ENCODE measurements around the gene CYBC1. TPM values are rescaled to one million over a fixed set of nuclear protein-coding genes. Genes with fewer than 3 reads are reported as not detected.

CYBC1 gene
- total and polyA plus RNA-seq, 2 donors (not counting 1 experiment from before 2014, with no cell fraction given) = 328 to 569 TPM

DNA sequence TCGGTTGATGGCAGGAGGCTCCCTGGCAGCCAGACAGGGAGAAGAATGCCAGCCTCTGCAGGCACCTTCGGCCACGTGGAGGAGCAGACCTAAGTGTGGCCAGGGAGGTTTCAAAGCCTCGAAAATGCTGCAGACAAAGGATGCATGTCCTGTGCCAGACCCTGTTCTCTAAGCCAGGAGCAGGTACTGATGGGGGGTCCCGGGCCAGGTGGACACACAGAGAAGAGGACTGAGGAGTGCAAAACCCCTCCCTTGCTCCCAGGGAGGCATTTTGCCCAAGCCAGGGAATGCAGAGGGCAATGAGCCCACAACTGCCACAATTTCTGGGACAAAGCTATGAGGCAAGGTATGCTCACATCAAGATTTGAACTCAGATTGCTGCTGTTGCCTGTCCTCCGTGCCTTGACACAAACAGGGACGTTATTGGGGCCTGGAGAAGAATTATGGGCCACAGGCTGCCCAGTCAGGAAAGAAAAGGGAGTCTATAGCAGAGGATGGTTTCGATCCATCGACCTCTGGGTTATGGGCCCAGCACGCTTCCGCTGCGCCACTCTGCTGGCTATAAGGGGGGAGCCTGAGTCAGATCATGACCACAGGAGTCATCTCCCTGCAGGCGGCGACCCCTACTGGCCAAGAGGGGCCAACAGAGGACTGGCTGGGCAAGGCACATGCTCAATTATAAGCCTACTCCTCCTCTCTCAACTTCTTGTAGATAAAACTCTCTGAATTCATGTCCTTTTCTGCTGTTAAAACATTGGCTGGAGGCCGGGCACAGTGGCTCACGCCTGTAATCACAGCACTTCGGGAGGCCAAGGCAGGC lies 43.9 kb upstream of the CYBC1 start:
- ChIA-PET CTCF (interaction anchor here (0.6 to 1.5 kb wide), 8 partner anchors 14 to 288 kb away, joined by 3 to 8 read pairs (median 4); no protein-coding TSS in a partner anchor), POLR2A (no interaction called here)
- peaks cover 0 to 4% (median 0%) of the 10 kb centered on the region in 3 donors for H3K9me3 ChIP-seq (ENCODE audit: control extremely low read depth in 1 of 3, control insufficient read depth in 2 of 3, insufficient read depth in 1 of 3, low read length in 2 of 3)
- no peaks in the 10 kb centered on the region for H3K36me3 ChIP-seq (replicated peaks in 1 of 2; ENCODE audit: control extremely low read depth in 1 of 2, control insufficient read depth in 1 of 2, extremely low read depth in 1 of 2, insufficient read depth in 2 of 2, low read length in 1 of 2)
- no peaks in the 10 kb centered on the region for H4K20me1 ChIP-seq (ENCODE audit: control insufficient read depth, insufficient read depth, low read length, poor library complexity, severe bottlenecking)
- peak overlapping the region; percentile 52 for H3K4me2 ChIP-seq (replicated peaks; ENCODE audit: low read depth, low read length, poor library complexity, severe bottlenecking)
- H3K27ac ChIP-seq (ENCODE audit: low read length in 2 of 2) = peak overlapping the region; percentile 7 to 25
- H3K27me3 ChIP-seq (replicated peaks in 1 of 4; ENCODE audit: control extremely low read depth in 1 of 4, control insufficient read depth in 3 of 4, insufficient read depth in 4 of 4, low read length in 3 of 4) = no peaks in the 10 kb centered on the region
- H3K4me3 ChIP-seq (ENCODE audit: control extremely low read depth in 1 of 5, extremely low read depth in 1 of 5, insufficient read depth in 1 of 5, low read depth in 2 of 5, low read length in 4 of 5) = no peak overlapping the region
- peaks cover 7 to 39% of the 10 kb centered on the region in 2 donors for H3K4me1 ChIP-seq (ENCODE audit: control insufficient read depth in 2 of 2, insufficient read depth in 2 of 2, low read length in 2 of 2)
- 14% methylated on average over 17 of the region's 17 CpGs for WGBS (ENCODE audit: insufficient coverage)
- no peak overlapping the region for H2AFZ ChIP-seq (ENCODE audit: insufficient read depth, low read depth, low read length, poor library complexity, severe bottlenecking)
- no peaks in the 10 kb centered on the region for H3K79me2 ChIP-seq (ENCODE audit: control insufficient read depth, insufficient read depth, low read length)
- Mint-ChIP-seq H3K9me3 (ENCODE audit: insufficient read depth) (no peaks in the 10 kb centered on the region), H3K4me1 (peaks cover 28% of the 10 kb centered on the region), H3K4me3 (peak overlapping the region; percentile 77), H3K27me3 (no peaks in the 10 kb centered on the region), H3K27ac (peak overlapping the region; percentile 97)
- TF ChIP-seq, protein P1, sequence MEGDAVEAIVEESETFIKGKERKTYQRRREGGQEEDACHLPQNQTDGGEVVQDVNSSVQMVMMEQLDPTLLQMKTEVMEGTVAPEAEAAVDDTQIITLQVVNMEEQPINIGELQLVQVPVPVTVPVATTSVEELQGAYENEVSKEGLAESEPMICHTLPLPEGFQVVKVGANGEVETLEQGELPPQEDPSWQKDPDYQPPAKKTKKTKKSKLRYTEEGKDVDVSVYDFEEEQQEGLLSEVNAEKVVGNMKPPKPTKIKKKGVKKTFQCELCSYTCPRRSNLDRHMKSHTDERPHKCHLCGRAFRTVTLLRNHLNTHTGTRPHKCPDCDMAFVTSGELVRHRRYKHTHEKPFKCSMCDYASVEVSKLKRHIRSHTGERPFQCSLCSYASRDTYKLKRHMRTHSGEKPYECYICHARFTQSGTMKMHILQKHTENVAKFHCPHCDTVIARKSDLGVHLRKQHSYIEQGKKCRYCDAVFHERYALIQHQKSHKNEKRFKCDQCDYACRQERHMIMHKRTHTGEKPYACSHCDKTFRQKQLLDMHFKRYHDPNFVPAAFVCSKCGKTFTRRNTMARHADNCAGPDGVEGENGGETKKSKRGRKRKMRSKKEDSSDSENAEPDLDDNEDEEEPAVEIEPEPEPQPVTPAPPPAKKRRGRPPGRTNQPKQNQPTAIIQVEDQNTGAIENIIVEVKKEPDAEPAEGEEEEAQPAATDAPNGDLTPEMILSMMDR (IDR thresholded peaks at IDR 0.05) = peak; percentile 83
- TF ChIP-seq EZH2 (IDR thresholded peaks at IDR 0.05; ENCODE audit: borderline replicate concordance, insufficient read depth, low read depth, low read length, poor library complexity, severe bottlenecking) = no peak
- H3K9ac ChIP-seq (ENCODE audit: low read length) = no peak overlapping the region
- ATAC-seq (ENCODE audit: low read depth) (peak; percentile 73), DNase-seq (peak; percentile 94)
- intact Hi-C loops (cut with micrococcal nuclease) = loop anchor here (1.0 kb wide), 3 partner anchors 12 to 143 kb away; no protein-coding TSS in a partner anchor

Measured in B cell (primary cell).